Ramos (cell line): ENCODE data around the gene XRCC2.
"Not testable (repeated sequence)": the region's sequence is repeated elsewhere in the genome, so short reads cannot be mapped to it uniquely, and the experiment has no call there.

Experiments
- in situ Hi-C: fragments of 300-500 bp; cut with MboI; formaldehyde crosslinking; loops from one replicate; pipeline ENCODE4 v1.14.3; 2022; ENCODE audit warnings: low sequenced_read_pairs; ENCODE audit not compliant: unreplicated experiment

The XRCC2 gene

GRCh38 chr7:152667958-152668357 is 8.0 kb downstream of the XRCC2 start:
- in situ Hi-C loops, result no loop called here

GRCh38 chr7:152666078-152666477 is 9.9 kb downstream of the XRCC2 start:
- in situ Hi-C loops, result no loop called here

GRCh38 chr7:152664636-152665035 is 11.3 kb downstream of the XRCC2 start:
- in situ Hi-C loops, result no loop called here

- in situ Hi-C loops, result no loop called here
Observed at GRCh38 chr7:152663931-152664330, 12.0 kb downstream of the XRCC2 start.

GRCh38 chr7:152663148-152663740 is 12.7 kb downstream of the XRCC2 start:
- in situ Hi-C loops, result no loop called here

- in situ Hi-C loops, result no loop called here
Observed at GRCh38 chr7:152661479-152661878, 14.5 kb downstream of the XRCC2 start.

- in situ Hi-C loops, result no loop called here
Observed at GRCh38 chr7:152660021-152660420, 15.9 kb downstream of the XRCC2 start.

- in situ Hi-C loops, result no loop called here
Observed at GRCh38 chr7:152654971-152655370, 21.0 kb downstream of the XRCC2 start.

- in situ Hi-C loops, result no loop called here
Observed at GRCh38 chr7:152649220-152649619, 26.7 kb downstream of the XRCC2 start.

- in situ Hi-C loops, result no loop called here
Observed at GRCh38 chr7:152647009-152647408, 28.9 kb downstream of the XRCC2 start.

GRCh38 chr7:152646579-152646978 is 29.4 kb downstream of the XRCC2 start:
- in situ Hi-C loops, result not testable (repeated sequence)

- in situ Hi-C loops, result no loop called here
Observed at GRCh38 chr7:152643979-152644559, 31.9 kb downstream of the XRCC2 start.

GRCh38 chr7:152641384-152641783 is 34.6 kb downstream of the XRCC2 start:
- in situ Hi-C loops, result no loop called here

- in situ Hi-C loops, result no loop called here
Observed at GRCh38 chr7:152640829-152641228, 35.1 kb downstream of the XRCC2 start.

GRCh38 chr7:152637920-152638580 is 37.9 kb downstream of the XRCC2 start:
- in situ Hi-C loops, result no loop called here

GRCh38 chr7:152637161-152637560 is 38.8 kb downstream of the XRCC2 start:
- in situ Hi-C loops, result no loop called here

GRCh38 chr7:152636441-152636840 is 39.5 kb downstream of the XRCC2 start:
- in situ Hi-C loops, result no loop called here

- in situ Hi-C loops, result no loop called here
Observed at GRCh38 chr7:152633504-152633903, 42.4 kb downstream of the XRCC2 start.

- in situ Hi-C loops, result no loop called here
Observed at GRCh38 chr7:152633072-152633471, 42.9 kb downstream of the XRCC2 start.

- in situ Hi-C loops, result not testable (repeated sequence)
Observed at GRCh38 chr7:152628772-152629171, 47.2 kb downstream of the XRCC2 start.

GRCh38 chr7:152624228-152624627 is 51.7 kb downstream of the XRCC2 start:
- in situ Hi-C loops, result no loop called here

- in situ Hi-C loops, result no loop called here
Observed at GRCh38 chr7:152621426-152621825, 54.5 kb downstream of the XRCC2 start.
